Epithelial cell of esophagus (primary cell): Measurements from ENCODE around the gene WDPCP.
"Not testable (repeated sequence)": the region's sequence is repeated elsewhere in the genome, so short reads cannot be mapped to it uniquely, and the experiment has no call there.

Experiments
- DNase-seq: peaks from one replicate; pipeline ENCODE4 v3.0.0; 2010; ENCODE audit warnings: low read depth
- H3K4me3 ChIP-seq: 2 replicates; pipeline ENCODE4 v1.5.1; 2011; ENCODE audit warnings: mild to moderate bottlenecking, low read length, control low read depth
- CTCF ChIP-seq: IDR thresholded peaks from 2 replicates; pipeline ENCODE4 v1.5.1; 2011; ENCODE audit warnings: low read depth, mild to moderate bottlenecking, low read length, control low read depth, inconsistent platforms; ENCODE audit not compliant: insufficient read depth; ENCODE audit errors: missing control alignments

Gene WDPCP, protein sequence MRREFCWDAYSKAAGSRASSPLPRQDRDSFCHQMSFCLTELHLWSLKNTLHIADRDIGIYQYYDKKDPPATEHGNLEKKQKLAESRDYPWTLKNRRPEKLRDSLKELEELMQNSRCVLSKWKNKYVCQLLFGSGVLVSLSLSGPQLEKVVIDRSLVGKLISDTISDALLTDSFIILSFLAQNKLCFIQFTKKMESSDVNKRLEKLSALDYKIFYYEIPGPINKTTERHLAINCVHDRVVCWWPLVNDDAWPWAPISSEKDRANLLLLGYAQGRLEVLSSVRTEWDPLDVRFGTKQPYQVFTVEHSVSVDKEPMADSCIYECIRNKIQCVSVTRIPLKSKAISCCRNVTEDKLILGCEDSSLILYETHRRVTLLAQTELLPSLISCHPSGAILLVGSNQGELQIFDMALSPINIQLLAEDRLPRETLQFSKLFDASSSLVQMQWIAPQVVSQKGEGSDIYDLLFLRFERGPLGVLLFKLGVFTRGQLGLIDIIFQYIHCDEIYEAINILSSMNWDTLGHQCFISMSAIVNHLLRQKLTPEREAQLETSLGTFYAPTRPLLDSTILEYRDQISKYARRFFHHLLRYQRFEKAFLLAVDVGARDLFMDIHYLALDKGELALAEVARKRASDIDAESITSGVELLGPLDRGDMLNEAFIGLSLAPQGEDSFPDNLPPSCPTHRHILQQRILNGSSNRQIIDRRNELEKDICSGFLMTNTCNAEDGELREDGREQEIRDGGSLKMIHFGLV

DNA sequence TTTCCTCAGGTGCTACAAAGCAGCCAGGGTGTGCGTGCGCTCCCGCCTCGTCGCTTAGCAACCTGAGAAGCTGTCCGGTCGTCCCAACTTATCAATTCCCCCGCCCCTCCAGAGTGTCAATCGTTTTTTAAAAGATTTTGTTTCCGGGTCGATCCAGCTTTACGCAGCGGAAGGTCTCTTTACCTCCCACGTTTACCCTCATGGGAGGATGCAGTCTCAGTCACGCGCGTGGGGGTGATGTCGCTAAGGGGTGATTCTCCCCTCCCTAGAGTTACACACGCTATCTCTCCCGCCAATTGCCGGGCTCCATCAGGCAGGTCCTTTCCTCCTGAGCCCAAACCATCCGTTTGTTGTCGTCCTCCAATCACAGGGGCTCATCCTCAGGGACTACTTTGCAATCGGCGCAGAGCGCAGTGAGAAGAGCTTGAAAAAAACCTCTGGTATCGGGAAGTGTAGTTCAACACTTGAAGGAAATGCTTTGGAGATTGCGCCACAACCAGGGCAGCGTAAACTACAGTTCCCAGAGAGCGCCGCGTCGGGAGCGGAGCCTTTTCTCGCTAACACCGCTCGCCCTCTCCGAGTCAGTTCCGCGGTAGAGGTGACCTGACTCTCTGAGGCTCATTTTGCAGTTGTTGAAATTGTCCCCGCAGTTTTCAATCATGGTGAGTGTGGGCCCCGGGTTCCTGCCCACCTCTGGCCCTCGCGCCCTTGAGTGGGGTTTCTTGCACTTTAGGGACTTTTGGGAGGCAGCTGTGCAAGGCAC lies at the start of gene WDPCP, which contains the start of gene MDH1:
TSS of gene WDPCP (minus strand) at position 93 of the 763 bp plus-strand sequence. CDS start 206 bp downstream, outside the sequence.
TSS of gene MDH1 (plus strand) at position 579 of the 763 bp plus-strand sequence. CDS start at position 660, 81 bp downstream.
- DNase-seq: peak; percentile 100
- peak within 1 kb of the TSS; percentile 69 for H3K4me3 ChIP-seq
- no peak for TF ChIP-seq CTCF

DNA sequence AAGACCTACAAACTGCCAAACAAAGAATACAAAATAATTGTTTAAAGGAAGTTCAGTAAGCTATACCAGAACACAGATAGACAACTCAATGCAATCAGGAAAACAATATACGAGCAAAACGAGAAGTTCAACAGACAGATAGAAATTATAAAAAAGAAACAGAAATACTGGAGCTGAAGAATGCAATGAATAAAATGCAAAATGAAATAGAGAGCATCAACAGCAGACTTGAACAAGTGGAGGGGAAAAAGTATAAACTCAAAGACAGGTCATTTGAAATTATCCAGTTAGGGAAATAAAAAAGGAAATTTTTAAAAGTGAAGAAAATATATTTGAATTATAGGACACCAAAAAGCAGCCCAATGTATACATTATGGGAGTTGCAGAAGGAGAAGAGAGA lies 44.1 kb upstream of the WDPCP start:
- no peak overlapping the region for H3K4me3 ChIP-seq
- no peak for DNase-seq
- TF ChIP-seq CTCF: no peak

GRCh38 chr2:63631501-63631900 lies 43.2 kb upstream of the WDPCP start:
- no peak for TF ChIP-seq CTCF
- DNase-seq: no peak
- no peak overlapping the region for H3K4me3 ChIP-seq

DNA sequence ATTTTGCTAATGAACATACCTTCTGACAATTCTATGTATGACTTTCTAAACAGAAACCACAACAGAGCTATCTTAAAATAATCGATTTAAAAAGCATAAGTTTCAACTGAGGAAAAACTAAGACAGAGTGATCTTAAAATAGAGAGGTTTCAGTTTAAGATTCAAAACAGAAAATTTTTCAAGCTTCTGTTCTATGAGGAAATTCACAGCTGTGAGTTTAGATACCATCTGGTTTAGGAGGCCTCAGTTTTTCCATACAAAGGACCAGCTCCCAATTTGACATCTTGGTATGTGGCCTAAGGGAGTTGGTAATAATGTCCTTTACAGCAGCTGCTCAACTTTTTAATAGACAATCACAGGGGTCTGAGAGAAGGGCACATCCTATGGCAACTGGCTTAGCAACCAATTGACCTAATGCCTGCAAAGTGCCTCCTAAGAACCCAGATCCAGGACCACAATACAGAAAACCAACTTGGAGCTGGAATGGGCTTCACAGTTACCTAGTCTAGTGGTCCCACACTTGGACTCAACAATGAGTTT lies 40.2 kb upstream of the WDPCP start:
- no peak for DNase-seq
- no peak overlapping the region for H3K4me3 ChIP-seq
- no peak for TF ChIP-seq CTCF

DNA sequence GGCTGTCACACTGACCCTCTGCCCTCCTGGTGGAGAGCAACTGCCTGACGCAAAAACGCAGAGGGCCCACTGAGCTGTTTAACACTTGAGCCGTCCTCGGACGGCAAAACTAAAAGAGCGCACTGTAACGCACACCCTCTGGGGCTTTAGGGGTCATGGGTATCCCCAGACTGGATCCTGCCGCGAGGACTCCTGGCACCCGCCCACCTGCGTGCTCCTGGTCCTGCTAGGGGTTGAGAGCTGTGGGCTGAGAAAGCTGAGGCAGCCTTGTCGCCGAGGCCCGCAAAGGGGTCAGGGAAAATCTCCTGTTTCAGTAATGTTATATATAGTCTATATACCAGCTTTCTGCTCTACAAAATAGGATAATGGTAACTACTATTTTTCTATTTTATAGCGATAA lies 39.6 kb upstream of the WDPCP start:
- TF ChIP-seq CTCF: no peak
- DNase-seq: no peak
- no peak overlapping the region for H3K4me3 ChIP-seq

- H3K4me3 ChIP-seq, DNase-seq: not testable (repeated sequence)
Observed at GRCh38 chr2:63623763-63624162, 35.5 kb upstream of the WDPCP start.
